A673 (cell line): ENCODE data around the gene ASTN1. TPM values are rescaled to one million over a fixed set of nuclear protein-coding genes. Genes with fewer than 3 reads are reported as not detected.

Source experiments
- BruUV-seq: library from RNA; stranded (reverse); fragments of 400-500 nt; replicated peaks from 2 replicates; lab custom pipeline; 2021; lab: Mats Ljungman, UMichigan
- CTCF ChIA-PET: fragments of 300-600 bp; sonication (Branson Sonifier 250); formaldehyde crosslinking; loops from one replicate; lab custom pipeline; 2022; ENCODE audit warnings: antibody characterized with exemption; lab: Charles Lee
- POLR2A ChIA-PET: fragments of 300-600 bp; sonication (Branson Sonifier 250); formaldehyde crosslinking; loops from one replicate; lab custom pipeline; 2022; ENCODE audit warnings: antibody characterized with exemption; ENCODE audit not compliant: low non-redundant PET; lab: Charles Lee
- DNase-seq: peaks from one replicate; pipeline ENCODE4 v3.0.0-alpha.2; 2015; ENCODE audit warnings: low spot score
- H3K27ac ChIP-seq: fragments of 200-600 bp; sonication (generic); 2 replicates; pipeline ENCODE4 v1.5.1; 2016; ENCODE audit warnings: mixed run types, low read depth, mild to moderate bottlenecking, mixed read lengths, antibody characterized with exemption, low read length; ENCODE audit not compliant: poor library complexity, severe bottlenecking
- H3K27me3 ChIP-seq: fragments of 200-600 bp; sonication (generic); replicated peaks from 2 replicates; pipeline ENCODE4 v1.6.1; 2017; ENCODE audit warnings: mixed run types, low read depth, mild to moderate bottlenecking, mixed read lengths, antibody characterized with exemption, low read length; ENCODE audit not compliant: insufficient read depth, poor library complexity
- H3K36me3 ChIP-seq: fragments of 200-600 bp; sonication (generic); 2 replicates; pipeline ENCODE4 v1.6.1; 2016; ENCODE audit warnings: mixed run types, mild to moderate bottlenecking, mixed read lengths, antibody characterized with exemption, low read length; ENCODE audit not compliant: insufficient read depth, poor library complexity, severe bottlenecking
- H3K4me1 ChIP-seq: fragments of 200-600 bp; sonication (generic); 2 replicates; pipeline ENCODE4 v1.6.1; 2017; ENCODE audit warnings: mixed run types, mild to moderate bottlenecking, mixed read lengths, antibody characterized with exemption, low read length; ENCODE audit not compliant: insufficient read depth, poor library complexity, severe bottlenecking
- H3K4me3 ChIP-seq: fragments of 200-600 bp; sonication (generic); 2 replicates; pipeline ENCODE4 v1.5.1; 2016; ENCODE audit warnings: low read depth, mixed run types, mild to moderate bottlenecking, mixed read lengths, low read length; ENCODE audit not compliant: poor library complexity, severe bottlenecking
- H3K9me3 ChIP-seq: fragments of 200-600 bp; sonication (generic); 2 replicates; pipeline ENCODE4 v1.6.1; 2016; ENCODE audit warnings: mixed run types, low read depth, mild to moderate bottlenecking, mixed read lengths, antibody characterized with exemption, low read length; ENCODE audit not compliant: poor library complexity, severe bottlenecking
- EZH2 ChIP-seq: fragments of 200-600 bp; sonication (generic); IDR thresholded peaks from 2 replicates; pipeline ENCODE4 v1.6.1; 2017; ENCODE audit warnings: borderline replicate concordance, low read depth, mild to moderate bottlenecking, mixed read lengths, antibody characterized with exemption, low read length; ENCODE audit not compliant: poor library complexity, severe bottlenecking
- intact Hi-C: fragments of 100-400 bp; cut with micrococcal nuclease; formaldehyde crosslinking; loops from one replicate; pipeline ENCODE4 v1.10.0; 2022; ENCODE audit not compliant: unreplicated experiment
- total RNA-seq: library from RNA; stranded (reverse); gene quantifications from 2 replicates; pipeline ENCODE4 v1.2.3, GENCODE V29; 2021
- TF ChIP-seq, protein P1 (sequence below): fragments of 300-800, 200-600 bp; sonication (generic); conservative IDR thresholded peaks from 2 replicates; pipeline ENCODE4 v1.5.1; 2017; ENCODE audit warnings: low read depth, mild to moderate bottlenecking, antibody characterized with exemption, low read length, moderate library complexity, mixed read lengths

Gene ASTN1
- total RNA-seq, 1 experiment from 2014 or later, result 0.41 TPM

DNA sequence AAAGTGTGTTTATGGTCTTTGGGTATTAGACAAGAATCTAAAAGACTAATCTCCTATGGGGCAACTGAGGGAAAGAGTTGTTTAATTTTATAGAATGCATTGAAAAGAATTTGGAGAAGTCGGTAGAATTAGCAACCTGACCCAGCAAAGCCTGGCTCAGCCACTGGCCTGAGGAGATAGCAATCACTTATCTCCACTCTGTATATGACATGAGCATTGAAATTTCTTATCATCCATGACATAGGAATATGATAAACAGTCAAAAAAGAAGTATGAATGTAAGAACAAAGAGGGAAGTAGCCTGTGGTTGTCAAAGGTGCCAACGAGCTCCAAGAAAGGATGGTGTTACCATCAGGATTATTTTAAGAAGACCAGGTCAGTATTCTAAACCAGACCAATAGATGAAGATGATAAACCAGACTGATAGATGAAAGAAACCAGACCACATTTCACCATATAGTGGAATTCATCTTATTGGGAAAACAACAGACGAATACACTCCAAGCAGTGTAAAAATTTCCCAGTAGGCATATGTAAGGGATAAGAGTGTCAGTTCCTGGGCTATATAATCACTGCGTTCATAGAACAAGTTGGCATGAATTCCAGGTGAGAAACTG lies 35.7 kb downstream of the ASTN1 start:
- H3K9me3 ChIP-seq, result no peaks in the 10 kb centered on the region
- POLR2A ChIA-PET, result no interaction called here
- no peaks in the 10 kb centered on the region for H3K27me3 ChIP-seq
- no peak for DNase-seq
- H3K4me3 ChIP-seq, result no peak overlapping the region
- TF ChIP-seq, protein P1, sequence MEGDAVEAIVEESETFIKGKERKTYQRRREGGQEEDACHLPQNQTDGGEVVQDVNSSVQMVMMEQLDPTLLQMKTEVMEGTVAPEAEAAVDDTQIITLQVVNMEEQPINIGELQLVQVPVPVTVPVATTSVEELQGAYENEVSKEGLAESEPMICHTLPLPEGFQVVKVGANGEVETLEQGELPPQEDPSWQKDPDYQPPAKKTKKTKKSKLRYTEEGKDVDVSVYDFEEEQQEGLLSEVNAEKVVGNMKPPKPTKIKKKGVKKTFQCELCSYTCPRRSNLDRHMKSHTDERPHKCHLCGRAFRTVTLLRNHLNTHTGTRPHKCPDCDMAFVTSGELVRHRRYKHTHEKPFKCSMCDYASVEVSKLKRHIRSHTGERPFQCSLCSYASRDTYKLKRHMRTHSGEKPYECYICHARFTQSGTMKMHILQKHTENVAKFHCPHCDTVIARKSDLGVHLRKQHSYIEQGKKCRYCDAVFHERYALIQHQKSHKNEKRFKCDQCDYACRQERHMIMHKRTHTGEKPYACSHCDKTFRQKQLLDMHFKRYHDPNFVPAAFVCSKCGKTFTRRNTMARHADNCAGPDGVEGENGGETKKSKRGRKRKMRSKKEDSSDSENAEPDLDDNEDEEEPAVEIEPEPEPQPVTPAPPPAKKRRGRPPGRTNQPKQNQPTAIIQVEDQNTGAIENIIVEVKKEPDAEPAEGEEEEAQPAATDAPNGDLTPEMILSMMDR, result no peak
- TF ChIP-seq EZH2, result no peak
- intact Hi-C loops, result no loop called here
- no peaks in the 10 kb centered on the region for H3K36me3 ChIP-seq
- no peak overlapping the region for H3K27ac ChIP-seq
- H3K4me1 ChIP-seq, result no peaks in the 10 kb centered on the region
- CTCF ChIA-PET, result no interaction called here
- no TSS peak for BruUV-seq

DNA sequence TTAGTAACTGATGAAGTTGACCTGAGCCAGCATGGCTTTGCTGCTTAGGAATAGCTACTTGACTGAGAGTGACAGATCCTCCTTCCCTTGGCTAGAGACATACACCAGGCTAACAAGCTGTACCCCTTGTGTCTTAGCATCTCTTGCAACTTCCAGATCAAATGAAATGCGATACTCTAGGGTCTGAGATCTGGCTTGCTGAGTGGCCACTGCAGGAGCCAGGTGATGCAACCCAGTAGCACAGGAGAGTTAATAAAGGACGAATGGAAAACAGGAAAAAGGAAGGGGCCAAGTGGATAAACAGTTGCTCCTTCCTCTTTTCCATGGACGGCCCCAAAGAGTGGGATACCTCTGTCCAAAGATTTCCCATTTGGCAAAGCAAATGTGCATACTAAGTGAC lies 38.2 kb downstream of the ASTN1 start:
- no peak for DNase-seq
- ChIA-PET POLR2A (no interaction called here), CTCF (no interaction called here)
- intact Hi-C loops, result no loop called here
- TF ChIP-seq, protein P1, result no peak
- TF ChIP-seq EZH2, result no peak
- Histone ChIP-seq H3K36me3 (no peaks in the 10 kb centered on the region), H3K4me1 (no peaks in the 10 kb centered on the region), H3K27me3 (no peaks in the 10 kb centered on the region), H3K27ac (no peak overlapping the region), H3K4me3 (no peak overlapping the region), H3K9me3 (no peaks in the 10 kb centered on the region)
- BruUV-seq, result no TSS peak

DNA sequence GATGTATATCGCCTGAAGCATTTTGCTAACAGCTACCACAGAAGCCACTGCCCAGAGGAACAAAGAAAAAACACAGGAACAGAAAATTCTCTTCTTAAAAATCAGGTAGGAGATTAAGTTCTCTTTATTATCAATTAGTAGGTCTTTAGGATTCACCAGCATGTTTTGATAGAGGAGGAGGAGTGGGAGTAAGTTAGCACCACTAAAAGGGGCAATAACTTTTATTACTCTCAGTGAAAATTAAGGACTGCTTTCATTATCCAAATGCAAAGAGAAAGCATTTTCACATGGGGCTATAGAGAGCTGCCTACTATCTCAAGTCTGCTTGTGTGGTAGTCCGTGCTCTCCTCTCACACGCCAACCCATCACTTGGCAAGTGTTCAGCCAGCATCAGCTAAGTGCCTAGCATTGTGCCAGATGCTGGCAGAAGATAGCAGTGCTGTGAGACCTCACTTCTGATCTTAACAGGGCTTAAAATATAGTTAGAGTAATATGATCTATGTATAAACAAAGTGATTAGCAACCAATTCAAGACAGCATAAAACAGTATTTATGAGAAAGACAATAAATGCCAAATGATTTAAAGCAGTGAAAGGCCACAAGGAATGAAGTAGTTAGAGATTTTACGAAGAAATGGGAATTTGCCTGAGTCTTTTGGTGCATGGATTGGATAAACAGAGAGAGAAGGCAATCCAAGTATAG lies 39.8 kb downstream of the ASTN1 start:
- TF ChIP-seq, protein P1, result no peak
- TF ChIP-seq EZH2, result no peak
- H3K4me1 ChIP-seq, result no peaks in the 10 kb centered on the region
- intact Hi-C loops, result no loop called here
- H3K27ac ChIP-seq, result no peak overlapping the region
- no peaks in the 10 kb centered on the region for H3K27me3 ChIP-seq
- H3K9me3 ChIP-seq, result no peaks in the 10 kb centered on the region
- no peak for DNase-seq
- no peaks in the 10 kb centered on the region for H3K36me3 ChIP-seq
- no peak overlapping the region for H3K4me3 ChIP-seq
- POLR2A ChIA-PET, result no interaction called here
- CTCF ChIA-PET, result no interaction called here
- BruUV-seq, result no TSS peak
